GDM1 (cell line): ENCODE results near the gene MRPL24.

ENCODE experiments used
- DNase-seq: peaks from one replicate; lab custom pipeline; 2025; lab: John Stamatoyannopoulos, UW

The MRPL24 gene

DNA sequence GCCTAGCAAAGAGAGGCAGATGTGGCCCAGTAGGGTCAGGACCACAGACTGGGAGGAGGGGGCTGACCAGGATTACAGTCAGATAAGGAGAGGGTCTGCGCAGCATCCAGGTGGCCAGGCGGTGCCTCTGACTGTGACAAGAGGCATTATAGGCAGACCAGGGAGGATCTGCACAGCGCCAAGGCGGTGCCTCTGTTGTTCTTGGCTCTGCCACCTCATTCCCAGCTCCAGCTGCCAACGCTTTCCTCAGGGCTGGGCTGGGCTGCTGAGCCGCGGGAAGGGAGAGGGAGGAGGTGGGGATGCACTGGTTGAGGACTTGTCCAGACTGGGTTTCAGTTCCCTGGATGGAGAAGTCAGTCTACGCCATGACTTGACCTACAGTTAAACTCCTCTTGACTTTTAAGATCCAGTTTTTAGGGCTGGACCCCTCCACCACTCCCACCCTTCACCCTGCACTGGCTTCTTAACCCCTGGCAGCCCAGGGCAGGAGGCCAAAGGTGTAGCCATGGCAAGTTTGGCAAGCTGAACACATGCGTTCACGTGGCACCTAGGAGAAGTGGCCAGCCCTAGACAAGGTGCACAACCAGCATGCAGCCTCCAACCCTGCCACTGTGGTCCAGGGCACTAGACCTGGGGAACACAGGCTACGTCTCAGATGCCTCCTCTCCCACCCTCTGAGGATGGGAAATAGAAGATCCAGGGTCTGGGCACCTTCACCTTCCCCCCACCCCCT lies 31.0 kb downstream of the MRPL24 start:
- no peak for DNase-seq

DNA sequence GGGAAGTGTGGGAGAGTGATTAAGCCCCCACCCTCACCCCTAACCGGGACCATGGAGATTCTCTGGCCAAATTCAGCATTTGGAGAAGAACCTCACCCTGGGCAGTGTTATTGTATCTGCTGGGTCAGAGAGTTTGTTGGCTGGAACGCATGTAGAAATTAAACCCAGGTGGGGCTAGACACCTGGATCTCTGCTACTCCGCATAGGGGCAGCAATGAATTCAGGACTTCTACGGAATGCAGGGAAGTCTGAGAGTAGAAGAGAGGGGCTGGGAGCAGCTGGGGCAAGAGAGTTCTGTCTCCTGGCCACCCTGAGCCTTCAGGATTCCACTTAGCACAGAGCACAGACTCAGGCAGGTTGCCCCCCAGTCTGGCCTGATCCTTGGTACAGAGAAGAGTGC lies 31.9 kb downstream of the MRPL24 start:
- no peak for DNase-seq

DNA sequence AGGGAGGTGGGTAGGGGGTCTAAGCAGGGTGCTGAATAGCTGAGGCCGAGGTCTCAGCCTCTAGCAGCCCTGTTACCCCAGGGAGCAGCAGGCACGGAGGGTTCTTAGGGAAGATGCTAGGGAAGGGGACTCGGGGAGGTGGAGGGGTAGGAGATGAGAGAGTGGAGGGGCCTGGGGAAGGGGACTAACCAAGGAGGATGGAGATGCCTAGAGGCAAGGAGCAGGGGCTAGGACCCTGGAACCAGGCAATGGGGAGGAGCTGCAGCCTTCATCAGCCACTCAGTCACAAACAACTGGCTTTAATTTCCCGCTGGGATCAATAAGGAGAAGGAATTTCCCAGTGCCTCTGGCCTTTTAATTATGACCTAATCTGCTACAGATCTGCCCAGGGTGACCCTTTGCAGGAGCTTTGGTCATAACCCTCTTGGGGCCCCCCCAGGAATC lies 32.6 kb downstream of the MRPL24 start:
- DNase-seq = no peak

DNA sequence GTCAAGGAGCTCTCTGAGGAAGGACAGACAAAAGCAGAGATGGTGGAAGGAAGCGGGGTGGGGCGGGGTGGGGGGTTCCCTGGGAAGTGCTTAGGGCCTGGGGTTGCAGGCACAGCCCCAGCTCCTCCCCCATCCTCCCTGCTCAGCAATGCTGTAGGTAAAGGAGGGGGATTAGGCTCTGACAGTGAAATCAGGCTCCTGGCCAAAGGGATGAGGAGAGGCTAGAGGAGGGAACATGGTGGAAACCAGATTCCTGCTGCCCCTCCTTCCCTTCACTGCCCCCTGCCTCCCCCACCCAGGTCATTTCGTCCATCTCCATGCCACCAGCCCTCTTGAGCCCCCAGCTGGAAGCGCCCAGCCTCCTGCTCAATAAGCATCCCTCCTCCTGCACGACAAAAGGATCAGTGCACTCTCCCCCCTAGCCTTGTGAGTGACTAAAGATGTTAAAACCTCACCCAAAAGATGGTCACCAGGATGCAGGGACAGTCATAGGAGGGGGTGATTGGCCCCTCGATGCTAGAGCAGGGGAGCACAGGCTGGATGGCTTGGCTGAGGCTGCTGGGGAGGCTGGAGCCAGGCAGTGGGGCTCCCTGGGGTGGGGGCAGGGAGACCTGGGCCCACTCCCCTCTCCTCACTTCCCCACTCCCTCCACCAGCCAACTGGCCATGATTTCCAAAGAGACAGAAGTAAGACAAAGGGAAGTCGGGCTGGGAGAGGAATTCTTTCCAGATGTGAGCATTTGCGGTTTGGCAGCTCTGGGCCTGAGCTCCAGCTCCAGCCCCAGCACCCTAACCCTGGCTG lies 33.3 kb downstream of the MRPL24 start:
- DNase-seq = no peak

DNA sequence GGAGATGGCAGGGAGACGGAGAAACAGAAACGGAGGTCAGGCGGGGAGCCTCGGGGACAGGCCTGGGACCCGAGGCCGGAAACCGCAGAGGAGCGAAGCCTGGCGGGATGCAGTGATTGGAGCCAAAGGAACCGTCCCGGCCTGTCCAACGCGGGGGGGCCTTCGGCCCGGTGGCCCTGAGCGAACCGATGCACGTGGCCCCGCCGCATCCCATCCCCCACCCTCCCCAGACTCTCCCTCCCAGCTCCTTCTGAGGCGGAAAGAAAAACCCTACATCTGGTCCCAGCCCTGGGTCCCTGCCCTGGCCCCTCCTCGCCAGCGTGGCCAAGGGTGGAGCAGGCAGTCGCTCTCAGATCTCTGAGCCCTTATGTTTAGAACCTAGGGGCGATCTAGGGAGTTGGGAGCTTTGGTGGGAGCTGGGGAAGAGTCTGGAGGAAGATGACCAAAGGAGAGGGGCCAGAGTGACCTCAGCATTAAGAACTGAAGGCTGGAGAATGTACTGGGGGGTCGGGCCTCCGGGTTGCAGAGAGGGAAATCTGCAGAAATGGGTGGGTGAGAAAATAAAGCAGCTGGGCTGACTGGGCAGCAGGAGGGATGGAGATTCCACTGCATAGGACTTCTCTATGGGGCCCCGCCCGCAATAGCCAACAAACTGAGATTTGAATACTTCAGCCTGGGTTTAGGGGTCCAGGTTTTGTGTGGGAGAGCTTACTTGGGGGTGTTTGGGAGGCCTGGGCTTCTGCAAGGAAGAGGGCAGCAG lies 34.1 kb downstream of the MRPL24 start:
- no peak for DNase-seq

DNA sequence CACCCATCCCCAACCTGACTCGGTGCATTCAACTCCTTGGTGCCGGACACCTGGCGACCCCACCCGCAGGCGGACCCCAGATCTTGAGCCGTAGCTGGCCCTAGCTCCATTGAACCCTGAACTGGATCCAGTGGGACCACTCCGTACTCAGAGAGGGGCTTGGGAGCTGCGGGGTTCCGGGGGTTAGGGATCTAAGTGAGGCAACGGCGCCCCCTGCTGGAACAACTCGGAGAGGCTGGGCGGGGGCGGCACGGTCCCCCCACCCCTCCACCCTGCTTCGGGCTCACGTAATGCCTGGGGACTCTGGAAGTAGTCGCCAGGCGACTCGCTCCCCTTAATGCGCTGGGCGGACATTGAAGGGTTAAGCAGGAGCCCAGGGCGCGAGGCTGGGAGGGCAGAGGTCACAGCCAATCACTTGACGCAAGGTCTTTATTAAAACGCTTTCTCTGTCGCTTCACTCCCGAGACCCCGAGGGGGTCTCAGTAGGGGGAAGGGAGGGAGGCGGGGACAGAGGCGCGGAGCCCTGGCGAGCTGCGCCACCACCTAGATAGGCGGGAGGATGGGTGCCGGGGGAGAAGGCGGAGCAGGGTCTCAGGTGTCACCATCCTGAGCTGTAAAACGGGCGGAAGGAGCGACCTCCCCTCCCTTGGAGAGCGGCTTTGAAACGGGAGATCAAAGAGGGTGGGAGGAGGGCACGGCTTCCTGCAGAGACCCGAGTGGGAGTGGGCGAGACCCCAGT lies 34.8 kb downstream of the MRPL24 start:
- no peak for DNase-seq

DNA sequence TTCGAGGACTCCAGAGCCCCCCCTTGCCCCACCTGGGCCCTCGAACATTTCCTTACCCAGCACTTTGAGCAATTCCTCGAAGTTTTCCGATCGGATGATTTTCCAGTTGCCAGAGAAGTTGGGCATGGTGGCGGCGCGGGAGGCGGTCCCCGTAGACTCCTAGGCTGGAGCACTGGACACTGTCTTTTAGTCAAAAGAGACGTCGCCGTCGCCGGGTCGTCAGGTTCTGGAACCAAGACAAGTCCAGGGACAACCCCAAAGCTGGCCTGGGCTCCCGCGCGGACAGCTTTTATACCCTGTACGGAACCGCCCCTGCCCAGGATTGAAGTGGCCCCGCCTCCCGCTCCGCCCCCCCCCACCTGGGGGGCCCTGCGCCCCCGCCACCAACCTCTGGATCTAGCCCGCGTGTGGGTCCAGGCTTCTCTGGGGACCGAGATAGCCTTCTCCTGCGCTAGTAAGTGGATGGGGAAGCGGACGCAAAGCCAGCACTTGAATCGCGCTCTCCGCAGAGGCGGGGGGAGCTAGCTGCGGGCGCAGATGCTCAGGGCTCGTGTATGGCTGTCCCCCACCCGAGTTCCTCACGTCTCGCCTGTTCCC lies 35.5 kb downstream of the MRPL24 start, which contains the start of gene CRABP2:
Gene CRABP2, minus strand, starts transcription at position 263 of the 597 bp plus-strand sequence. Its CDS starts 137 bp downstream, at position 126.
- DNase-seq = no peak

DNA sequence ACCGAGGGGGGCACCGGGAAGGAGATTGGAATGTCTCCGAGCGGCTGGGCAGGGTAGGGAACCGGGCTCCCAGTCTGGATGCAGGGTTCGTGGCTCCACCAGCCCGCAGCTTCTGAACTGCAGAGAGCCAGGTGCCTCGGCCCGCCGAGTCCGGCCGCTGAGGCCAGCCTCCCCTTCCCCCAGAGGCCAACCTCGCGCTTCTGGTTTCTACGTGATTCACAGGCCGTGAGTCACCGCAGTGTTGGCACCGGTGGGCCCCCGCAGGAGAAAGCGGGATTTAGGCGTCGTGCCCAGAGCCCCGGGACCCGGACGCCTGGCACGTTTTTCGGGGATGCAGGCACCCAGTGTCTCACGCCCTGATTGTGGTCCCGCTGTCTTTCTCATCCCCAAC lies 36.0 kb downstream of the MRPL24 start:
- DNase-seq = no peak

DNA sequence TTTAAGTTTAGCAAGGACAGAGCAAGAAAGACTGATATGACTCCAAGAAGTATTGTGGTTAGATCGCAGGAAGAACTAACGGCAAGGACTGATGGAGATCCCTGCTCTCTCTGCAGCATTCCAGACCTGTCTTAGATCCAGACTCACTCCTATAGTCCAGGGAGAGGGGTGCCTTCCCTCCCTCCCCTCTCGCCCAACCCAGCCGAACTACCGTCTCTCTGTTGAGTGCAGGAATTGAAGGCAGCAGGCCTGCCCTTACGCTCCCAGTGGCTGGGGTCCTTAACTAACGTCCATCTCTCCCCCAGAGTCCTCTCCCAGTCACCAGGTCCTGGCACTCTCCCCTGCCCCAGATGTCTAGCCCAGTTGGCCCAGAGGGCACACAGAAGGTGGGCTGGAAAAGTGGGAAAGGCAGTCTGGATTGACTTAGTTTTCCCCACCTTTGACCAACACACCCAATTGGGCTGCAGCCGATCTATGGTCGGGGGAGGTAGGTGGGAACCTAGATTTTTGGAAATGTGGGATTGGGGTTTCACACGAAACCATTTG lies 36.6 kb downstream of the MRPL24 start:
- no peak for DNase-seq

DNA sequence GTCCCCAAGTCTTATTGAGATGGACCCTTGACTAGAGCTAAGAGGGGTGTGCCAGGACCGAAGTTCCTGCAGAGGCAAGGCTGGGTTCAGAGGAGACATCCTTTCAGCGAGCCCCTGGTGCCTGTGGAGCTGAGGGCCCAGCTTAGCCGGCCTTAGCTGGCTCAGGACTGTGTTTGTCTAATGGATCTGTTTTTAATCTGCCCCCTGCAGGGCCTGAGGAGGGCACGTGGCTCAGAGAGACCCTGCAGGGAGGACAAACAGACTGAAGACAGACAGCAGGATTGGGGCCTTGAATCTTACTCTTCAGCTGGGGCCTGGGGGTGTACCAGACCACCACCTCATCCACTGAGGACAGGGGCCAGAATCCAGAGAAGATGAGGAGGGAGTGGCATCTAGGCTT lies 37.1 kb downstream of the MRPL24 start:
- no peak for DNase-seq

DNA sequence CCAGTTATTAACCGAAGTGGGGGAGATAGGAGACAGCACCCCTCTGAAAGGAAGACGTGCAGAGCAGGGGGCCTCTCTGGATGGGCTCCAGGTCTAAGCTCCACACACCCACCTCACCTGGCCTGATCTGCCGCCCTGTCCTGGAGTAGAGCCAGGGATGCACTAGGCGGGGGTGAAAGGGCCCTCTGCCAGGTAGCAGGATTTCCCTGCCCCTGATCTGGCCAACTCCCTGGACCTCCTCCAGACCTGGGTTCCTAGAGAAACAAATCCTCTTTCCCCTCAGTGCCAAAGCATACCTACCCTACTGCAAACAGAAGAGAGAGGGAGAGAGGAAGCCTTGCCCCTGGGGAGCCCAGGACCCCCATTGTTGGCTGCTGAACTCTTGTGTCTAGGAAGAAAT lies 37.6 kb downstream of the MRPL24 start:
- no peak for DNase-seq

DNA sequence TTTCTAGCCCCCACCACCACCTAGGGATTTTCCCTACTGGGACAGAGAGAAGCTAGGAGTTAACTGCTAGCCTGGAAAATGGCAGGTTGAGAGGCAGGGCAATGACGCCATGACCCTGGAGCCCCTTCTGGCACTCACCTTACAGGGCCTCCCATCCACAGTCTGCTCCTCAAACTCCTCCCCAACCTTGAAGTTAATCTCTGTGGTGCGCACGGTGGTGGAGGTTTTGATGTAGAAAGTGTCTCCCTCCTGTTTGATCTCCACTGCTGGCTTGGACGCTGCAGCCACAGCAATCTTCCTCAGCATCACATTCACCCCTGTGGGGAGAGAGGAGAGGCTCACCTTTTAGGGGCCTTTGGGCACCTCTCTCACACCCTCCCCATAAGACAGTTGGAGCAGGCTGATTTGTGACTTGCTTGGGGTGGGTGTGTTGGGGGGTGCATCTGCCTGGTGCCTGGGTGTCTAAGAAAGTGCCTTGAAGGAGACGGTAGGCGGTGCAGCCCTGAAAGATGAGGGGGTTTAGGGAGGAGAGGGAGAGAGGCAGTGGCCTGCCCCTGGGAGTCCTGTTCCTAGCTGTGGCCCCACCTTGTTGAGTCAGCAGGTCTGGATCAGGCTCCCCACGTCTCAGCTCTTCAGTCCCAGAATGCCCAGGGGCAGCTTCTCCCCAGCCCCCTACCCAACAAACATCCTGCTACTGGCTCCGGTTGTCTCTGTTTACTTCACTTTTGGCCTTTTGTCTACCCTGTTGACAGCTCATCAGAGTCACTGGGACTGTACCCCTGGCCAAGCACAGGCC lies 40.0 kb downstream of the MRPL24 start:
- no peak for DNase-seq

DNA sequence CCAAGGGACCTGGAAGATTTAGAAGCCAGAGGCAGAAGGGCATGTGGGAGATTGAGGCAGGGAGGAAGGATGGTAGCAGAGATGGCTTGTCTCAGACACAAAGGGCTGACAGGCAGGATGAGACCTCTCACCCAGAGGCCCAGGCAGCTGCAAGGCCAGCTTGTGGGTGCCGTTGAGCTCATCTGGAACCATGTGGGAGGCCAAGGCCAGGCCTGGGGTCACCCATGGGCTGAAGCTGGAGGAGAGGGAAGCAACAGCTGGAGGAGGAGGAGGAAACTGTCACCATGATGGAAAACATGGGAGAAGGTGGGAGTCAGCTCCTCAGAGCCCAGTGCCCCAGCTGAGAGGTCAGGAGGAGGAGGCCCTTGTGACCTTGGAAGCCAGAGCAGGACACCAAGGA lies 41.9 kb downstream of the MRPL24 start:
- no peak for DNase-seq

DNA sequence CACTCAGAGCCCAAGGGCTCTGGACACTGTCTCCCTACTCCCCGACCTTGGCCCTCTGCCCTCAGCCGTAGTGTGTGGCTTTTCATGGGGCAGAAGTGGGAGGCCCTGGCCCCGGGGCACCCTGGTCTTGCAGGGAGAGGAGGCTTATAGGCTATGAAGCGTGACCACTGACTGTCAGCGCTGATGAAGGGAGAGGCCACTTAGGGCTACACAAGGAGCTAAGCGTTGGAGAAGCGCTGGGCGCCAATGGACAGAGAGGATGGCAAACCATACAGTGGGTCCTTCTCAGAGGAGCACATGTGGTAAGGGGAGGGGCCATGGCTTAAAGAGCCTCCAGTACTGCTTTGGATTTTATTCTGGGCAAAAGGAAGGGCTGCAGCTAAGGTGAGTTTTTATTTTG lies 43.4 kb downstream of the MRPL24 start:
- DNase-seq = no peak

DNA sequence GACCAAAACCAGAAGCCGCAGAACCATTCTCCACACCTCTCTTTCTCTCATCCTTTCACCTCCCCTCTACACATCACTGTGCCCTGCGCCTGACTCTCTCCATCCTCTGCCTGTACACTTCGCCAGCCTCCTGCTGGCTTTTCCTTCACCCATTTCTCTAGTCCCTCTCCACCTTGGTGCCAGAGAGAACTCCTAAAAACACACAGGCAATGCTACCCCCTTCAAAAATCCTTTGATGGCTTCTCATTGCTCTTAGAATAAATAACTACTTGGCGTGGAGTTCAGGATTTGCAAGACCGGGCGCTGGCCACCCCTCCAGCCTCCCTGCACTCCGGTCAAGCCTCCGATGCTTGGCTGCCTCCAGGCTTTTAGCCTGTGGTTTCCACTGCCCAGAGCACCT lies 44.1 kb downstream of the MRPL24 start:
- DNase-seq = no peak

DNA sequence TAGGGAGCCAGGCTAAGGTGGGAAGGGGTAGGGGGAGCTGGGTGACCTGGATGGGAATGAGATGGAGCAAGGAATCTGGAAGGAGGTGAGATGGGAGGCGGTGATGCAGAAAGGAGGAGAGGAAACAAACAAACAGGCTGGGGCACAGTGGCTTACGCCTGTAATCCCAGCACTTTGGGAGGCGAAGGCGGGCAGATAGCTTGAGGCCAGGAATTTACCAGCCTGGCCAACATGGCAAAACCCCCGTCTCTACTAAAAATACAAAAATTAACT lies 46.3 kb downstream of the MRPL24 start:
- no peak for DNase-seq

DNA sequence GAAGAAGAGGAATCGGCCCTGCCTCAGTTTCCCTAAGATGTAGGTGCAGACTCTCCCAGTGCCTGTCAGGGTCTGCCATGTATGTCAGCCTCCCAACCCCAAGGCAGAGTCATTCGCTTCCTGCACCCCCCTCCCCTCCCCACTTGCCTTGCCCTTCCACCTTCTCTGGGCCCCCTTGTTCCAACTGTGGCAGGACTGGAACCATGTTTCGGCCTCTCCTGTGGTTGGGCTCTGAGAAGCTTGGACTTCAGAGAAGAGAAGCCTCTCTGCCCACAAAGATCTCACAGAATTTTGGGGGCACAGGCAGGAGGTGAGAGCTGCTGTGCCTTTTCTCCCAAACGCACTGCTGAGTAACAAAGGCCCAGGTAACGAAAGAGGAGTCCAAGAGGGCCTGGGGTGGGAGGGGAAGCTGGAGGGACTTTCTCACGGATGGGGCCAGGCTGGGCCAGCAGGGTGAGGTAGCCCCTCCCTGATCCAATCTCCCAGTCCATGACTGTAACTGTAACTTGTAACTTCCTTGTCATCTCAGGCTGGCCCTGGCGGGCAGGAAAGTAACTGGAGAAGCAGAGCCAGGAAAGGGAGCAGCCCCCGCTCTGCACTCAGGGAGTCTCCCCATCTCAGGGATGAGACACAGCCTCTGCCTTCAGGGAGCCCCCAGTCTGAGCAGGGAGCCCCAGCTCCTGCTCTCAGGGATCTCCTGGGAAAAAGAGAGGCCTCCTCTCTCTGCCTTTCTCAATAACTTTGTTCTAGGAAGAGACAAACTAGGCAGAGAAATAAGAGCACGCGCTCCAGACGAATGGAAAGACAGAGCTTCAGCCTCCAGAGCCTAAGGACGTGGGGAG lies 46.8 kb downstream of the MRPL24 start:
- DNase-seq = no peak

DNA sequence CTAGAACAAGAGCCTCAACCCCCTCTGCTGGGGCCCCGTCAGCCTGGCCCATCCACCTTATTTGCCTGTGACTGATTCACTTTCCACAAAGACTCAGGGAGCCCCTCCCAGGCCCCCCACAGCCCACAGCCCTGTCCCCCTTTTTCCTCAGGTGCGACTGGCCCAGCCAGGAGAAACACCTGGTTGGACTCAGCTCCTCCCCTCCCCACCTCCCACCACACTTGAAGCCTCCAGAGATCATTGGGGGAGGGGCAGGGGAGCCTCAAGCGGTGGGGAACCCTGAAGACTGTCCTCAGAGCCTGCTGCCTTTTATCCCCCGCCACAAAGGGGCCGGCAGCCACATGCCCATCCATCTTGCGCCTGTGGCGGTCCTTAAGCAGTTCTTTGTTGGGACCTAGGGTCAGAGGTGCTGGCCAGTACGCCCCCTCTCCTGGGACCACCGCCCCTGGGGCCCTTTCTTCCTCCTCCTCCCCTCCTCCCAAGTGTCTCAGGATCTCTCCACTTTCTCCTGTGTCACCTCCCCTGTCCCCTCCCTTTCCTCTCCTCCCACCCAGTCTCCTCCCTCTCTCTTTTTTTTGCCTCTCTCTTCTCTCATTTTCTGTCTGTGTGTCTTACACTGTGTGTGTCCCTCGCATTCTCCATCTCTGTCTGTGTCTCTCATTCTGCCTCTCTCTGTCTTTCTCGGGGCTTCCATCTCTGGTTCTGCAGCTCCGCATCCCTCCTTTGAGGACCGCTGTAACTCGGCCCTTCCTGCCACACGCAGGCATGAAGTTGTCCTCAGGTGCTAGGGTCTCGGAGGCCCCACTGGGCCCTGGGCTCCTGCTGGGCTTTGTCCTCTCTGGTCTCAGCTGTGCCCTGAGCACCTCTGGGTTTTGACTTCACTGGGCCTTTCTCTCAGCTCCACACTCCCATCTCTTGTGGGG lies 47.7 kb downstream of the MRPL24 start:
- DNase-seq = no peak
